DOHH2 (cell line): Measurements from ENCODE around the gene TRIM15.

Source experiments
- EZH2phosphoT487 ChIP-seq: fragments of 200-600 bp; sonication (generic); IDR thresholded peaks from 2 replicates; pipeline ENCODE4 v1.6.1; 2017; ENCODE audit warnings: borderline replicate concordance, mild to moderate bottlenecking, antibody characterized with exemption, low read length, moderate library complexity, mixed read lengths
- TF ChIP-seq, protein P1 (sequence below): fragments of 200-600 bp; sonication (generic); IDR thresholded peaks from one replicate; pipeline ENCODE4 v1.5.1; 2014; ENCODE audit warnings: antibody characterized with exemption, mild to moderate bottlenecking, low read depth, low read length; ENCODE audit not compliant: poor library complexity, severe bottlenecking

DNA sequence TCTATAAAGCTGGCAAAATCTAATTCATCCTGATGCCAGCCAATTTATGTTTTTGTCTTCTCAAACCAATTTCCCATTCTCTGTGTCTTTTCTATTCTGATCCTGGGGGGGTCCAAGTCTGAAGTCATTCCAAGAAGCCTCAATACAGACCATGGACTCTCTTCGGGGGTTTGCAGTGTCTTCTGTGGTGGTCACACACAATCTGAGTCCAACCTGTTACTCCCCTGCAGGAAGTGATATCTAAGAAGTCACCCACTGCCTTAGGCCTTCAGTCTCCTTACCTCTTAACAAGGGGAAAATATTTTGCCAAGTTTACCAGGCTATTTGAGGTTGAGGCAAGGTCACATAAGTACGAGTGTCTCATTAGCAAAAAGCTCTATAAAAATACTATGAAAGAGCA, 48.0 kb downstream of the TRIM15 start:
- TF ChIP-seq, protein P1, sequence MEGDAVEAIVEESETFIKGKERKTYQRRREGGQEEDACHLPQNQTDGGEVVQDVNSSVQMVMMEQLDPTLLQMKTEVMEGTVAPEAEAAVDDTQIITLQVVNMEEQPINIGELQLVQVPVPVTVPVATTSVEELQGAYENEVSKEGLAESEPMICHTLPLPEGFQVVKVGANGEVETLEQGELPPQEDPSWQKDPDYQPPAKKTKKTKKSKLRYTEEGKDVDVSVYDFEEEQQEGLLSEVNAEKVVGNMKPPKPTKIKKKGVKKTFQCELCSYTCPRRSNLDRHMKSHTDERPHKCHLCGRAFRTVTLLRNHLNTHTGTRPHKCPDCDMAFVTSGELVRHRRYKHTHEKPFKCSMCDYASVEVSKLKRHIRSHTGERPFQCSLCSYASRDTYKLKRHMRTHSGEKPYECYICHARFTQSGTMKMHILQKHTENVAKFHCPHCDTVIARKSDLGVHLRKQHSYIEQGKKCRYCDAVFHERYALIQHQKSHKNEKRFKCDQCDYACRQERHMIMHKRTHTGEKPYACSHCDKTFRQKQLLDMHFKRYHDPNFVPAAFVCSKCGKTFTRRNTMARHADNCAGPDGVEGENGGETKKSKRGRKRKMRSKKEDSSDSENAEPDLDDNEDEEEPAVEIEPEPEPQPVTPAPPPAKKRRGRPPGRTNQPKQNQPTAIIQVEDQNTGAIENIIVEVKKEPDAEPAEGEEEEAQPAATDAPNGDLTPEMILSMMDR: no peak
- no peak for TF ChIP-seq EZH2phosphoT487
